GM18498 (cell line): Measurements from ENCODE around the gene STON2.

Experiments
- ATAC-seq: cut with Tn5 transposase; IDR thresholded peaks from one replicate; pipeline ENCODE4 v1.9.1; 2021; ENCODE audit warnings: mild to moderate bottlenecking, moderate library complexity; ENCODE audit not compliant: unreplicated experiment

Gene STON2

DNA sequence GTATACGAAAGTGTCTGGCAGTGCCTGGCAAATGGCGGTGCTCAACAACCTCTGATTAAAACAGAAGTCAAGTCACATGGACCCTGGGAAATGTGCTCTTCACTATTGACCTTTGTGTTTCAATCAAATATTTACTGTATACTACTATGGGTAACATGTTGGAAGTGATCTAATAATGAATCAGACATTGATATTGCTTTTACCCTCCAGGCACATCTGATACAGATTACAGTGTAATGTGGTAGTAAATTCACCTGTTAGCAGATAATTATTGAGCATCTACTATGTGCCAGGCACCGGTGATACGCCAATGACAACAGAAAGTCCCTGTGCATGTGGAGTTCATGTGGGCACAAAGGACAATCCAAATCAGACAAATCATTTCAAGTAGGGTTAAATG lies 63.1 kb downstream of the STON2 start:
- ATAC-seq = no peak

DNA sequence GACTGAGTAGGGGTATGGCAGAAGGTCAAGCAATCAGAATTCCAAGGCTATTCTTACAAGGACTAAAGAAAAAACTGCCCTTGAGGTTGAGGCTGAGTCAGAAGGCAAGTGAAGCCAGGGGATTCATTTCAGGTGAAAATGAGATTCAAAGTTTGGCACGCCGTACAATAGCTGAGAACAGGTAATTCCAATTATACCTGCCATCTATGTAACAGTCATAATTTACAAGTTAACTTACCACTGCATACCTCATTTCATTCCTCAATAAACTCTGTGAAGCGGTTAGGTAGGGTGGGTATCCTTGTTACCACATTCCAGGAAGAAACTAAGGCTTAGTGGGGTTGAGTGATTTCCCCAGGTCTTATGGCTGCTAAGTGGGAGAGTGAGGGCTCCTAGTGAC lies 64.1 kb downstream of the STON2 start:
- ATAC-seq = no peak

DNA sequence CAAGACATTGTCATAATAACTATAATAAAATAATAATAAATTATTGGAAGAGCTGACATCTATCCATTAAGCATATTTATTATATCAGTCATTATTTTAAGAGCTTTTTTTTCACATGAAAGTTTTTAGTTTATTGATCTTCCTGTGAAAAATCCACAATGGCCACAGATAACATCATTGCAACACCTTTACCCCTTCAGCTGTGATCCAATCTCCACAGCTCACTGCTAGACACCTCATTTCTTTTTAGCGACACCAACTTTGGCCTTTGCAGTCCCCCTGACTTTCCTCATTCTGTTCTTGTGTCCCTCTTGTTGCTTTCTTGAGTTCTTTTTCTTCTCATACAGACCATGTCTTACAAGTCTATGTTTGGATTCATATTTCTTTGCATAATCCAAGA lies 67.4 kb downstream of the STON2 start:
- ATAC-seq = no peak

DNA sequence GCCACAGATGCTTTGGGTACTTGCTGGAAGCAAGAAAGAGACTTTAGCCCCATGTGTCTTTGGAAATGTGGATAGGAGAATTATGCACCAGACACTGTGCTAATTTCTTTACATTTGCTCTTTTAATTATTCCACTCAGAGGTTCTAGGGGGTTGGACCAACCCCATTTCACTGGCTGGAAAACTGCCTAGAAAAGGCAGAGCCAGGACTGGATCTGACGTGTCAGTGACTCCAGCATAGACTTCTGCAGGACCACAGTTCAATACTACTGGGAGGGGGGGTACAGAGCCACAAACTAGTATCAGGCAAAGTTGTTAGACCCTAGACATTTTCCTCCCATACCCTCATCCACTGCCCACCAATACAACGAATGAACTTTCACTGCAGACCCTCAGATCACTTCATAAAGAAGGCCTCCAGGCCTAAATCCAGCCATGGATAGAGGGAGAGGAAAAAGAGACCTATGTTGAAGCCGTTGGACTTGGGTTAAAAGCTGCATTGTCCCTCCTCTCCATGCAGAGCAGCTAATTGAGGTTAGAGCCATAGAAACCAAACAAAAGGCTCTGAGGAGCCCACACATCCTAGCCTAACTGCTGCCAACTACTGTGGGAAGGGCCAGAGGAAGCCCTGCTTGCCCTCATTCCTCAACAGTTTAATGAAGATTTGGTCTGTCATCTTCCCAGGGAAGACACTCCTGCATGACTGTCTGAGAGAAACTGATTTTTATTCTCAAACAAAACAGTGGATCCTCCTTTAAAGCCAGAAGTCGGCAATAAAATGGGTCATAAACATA lies 68.7 kb downstream of the STON2 start:
- ATAC-seq = no peak

DNA sequence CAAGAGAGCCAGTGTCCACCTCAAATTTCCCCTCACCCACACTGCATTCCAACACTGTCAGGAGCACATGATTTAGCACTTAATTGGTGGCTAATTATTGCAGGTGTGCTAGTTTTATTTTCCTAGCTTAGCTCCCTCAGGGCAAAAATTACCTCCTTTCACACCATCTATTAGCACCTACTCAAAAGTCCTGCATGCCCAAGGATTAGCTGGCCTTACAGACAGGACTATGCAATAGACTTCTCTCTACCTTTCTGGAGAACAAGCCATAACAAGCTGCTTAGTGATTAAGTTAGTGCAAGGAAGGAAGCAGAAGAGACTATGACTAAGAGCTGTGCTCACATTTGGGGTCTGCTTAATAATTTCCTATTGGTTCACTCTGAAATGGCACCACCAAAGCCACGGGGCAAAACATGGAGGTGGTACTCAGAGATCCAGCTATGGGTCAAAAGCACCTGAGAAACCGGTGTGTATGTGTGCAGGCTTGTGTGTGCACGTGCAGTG lies 69.5 kb downstream of the STON2 start:
- no peak for ATAC-seq

DNA sequence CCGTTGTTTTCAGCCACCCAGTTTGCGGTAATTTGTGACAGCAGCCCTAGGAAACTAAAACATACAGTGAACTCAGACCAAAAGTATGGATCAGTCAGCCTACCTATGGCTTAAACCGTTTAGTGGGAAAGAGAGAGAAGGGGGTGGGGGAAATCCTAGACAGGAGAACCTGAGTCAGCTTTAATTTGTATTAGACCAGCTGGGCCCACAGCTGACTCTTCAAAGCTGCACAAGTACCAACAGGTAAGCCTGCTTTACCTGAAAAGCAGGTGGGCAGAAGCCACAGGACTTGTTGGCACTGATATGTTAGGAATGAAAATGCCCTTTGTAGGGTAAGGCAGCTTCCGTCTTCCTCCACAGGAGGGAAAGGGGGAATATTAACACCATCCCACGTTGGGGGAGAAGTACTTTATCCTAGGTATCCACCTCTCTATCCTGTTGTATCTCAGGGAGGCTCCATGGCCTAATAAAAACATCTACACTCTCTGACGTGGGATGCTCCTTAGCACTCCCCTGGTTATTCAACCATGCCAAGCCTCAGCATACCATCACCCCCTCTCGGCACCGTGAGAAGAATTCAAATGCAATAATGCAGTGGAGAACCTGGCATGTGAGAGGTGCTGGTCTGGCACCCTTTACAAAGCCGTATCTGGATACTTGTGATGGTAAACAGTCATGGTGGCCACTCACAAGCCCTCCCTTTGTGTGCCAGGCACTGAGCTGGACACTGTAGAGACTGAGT lies 70.3 kb downstream of the STON2 start:
- ATAC-seq = no peak

DNA sequence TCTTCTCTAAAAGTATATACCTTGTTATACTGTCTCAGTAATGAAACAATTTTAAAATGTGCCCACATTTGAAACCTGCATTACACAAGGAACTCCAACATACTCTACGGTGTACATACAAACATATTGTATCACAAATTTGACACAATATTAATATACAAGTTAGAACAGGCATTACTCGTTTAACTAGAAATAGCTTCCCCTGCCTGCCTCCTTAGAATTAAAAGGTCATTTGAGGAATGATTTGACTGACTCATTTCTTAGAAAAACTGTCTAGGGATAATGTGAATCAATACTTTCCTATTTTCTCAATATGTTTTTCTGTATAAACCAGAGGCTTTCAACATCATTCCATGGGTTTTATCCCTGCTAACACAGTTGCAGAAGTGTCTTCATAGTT lies 73.7 kb downstream of the STON2 start:
- no peak for ATAC-seq

DNA sequence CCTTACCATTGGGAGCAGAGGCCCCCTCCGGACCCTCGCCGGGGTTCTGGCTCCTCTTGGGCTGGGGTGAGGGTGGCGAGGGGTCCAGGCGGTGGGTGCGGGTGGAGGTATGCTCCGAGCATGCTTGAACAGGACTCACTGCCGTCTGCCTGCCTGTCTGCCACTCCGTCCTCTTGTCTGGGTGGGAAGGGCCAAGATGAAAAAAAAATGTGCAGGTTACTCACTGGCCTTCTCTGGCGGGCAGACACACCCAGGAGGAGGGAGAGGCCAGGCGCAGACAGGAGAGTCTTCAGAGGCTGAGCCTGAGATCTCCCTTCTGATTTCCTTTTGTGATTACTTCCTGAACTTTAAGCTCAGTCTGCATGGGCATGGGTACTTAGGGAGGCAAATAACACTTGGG lies 76.1 kb downstream of the STON2 start:
- no peak for ATAC-seq

DNA sequence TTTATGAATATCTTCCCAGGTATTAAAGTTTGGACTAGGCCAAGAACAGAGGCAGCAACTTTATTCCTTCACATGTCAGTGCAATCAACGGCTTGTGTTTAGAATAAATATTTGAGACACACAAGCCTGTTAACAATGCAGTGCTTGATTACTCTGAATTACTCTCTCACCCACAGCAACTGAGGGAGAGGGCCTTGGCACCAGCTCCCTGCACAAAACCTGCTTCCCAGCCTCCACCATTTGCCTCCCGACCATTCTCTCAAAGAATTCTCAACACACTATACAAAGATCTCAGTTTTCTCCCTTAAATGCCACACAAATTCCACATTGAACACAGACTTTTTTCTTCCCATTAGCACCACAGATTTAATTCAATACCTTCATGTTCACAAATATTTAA lies 77.0 kb downstream of the STON2 start:
- no peak for ATAC-seq

DNA sequence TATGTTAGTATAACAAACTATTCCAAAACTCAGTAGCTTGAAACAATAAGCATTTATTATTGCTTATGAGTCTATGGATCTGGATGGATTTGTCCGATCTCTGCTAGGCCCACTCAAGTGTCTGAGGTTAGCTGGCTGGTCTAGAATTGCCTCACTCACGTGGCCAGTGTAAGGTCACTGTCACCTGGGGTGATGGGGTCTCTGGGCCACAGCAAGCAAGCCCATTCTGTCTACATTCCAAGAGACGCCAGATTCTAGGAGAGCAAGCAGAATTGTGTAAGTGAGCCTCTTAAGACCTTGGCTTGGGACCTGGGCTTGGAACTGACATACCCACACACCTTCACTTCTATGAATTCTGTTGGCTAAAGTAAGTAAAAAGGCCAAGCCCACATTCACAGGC lies 80.2 kb downstream of the STON2 start:
- ATAC-seq = no peak

DNA sequence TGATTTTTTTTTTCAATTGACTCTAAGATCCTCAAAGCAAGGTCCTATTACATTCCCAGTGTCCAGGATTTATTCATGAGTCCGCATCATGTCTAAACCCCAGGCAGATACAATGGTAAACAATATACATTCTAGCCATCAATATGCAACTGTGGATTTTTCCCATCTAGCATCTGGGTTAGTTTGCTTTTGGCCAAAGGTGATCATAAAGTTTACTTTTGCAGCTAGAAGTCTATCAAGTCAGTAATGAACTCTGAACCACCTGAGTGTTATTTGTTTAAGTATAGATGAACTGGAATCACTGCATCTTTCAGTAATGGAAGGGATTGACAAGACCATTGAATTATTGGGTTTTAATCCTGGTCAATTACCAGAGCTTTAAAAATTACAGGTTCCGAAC lies 80.8 kb downstream of the STON2 start:
- no peak for ATAC-seq

DNA sequence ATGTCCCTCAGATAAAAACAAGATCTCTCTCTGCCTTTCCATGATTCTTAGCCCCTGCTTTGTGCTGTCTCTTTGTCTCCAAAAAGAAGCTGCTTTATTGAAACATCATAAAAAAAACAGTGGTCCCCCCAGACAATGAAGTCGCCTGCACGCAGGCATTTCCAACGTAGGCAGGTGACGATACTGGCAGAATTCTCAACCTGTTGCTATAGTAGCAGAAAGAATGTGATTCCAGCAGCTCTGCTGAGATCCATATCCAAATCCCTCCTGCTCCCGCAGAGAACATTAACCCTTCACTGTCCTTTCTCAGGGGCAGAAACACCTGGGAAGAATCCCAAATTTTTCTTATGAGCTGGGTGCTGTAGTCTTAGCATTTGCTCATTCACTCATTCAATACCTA lies 84.8 kb downstream of the STON2 start:
- no peak for ATAC-seq

DNA sequence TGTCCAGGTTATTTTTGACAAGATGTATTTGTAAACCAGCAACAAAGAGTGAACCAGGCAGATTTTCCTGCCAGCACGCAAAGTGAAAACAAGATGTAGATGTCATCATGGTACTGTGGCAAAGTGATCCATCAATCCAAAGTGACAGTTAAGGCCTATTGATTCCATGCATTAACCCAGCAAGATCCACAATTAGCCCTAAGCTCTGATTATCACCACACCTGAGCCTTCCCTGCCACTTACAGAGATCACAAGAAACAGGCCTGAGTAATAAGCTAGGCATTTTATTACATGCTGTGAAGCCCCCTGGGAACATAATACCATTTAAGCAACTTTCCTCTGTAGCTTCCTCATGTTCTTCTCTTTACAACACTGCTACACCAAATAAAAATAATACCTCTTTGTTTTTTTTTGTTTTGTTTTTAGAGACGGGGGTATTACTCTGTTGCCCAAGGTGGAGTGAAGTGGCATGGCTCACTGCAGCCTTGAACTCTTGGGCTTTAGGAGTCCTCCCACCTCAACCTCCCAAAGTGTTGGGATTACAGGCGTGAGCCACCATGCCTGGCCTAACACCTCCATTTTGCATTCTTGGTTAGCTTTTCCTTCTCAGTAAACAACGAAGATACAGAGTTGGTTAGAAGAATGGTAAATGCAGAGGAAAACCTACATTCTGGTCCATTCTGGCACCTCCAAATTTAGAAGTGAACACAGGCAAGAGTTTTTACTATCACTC lies 85.5 kb downstream of the STON2 start:
- no peak for ATAC-seq

DNA sequence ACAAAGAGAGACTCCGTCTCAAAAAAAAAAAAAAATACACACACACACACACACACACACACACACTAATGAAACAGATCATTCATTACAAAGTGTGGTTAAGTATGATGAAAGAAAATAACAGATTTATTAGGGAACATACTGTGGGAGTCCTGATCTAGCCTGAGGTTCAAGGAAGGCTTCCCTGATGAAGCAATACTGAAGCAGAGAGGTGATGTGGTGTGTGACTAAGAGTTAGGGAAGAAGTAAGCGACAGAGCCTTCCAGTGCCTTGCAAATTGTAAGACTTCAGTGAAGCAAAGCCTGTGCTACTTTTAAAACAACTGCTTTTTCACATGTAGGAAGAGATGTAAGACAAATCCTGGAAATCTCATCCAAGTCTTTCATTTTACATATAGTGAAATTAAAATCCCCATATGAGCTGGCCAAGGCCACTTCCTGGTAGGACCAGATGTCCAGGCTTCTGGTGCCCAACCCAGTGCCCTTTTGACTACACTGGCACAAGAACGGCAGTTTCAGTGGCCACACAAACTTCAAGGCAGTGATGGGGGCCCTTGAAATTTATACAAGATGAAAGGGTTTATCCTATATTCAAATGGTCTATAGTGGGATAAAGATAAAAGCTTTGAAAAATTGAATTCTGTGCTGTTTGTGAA lies 86.2 kb downstream of the STON2 start:
- no peak for ATAC-seq

DNA sequence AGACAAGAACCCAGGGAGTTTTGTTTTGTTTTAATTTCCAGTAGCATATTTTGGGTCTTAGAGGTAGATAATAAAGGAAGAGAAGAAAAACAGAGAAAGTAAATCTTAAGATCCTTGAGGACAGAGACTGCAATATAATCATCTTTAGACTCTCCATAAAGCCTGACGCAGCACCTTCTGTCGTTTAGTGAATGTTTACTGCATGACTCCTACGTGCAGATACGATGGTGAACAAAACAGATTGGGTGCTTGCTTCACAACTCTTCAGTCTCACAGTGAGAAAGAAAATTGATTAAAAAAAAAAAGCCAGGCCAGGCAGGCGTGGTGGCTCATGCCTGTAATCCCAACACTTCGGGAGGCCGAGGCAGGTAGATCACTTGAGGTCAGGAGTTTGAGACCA lies 86.9 kb downstream of the STON2 start:
- no peak for ATAC-seq

DNA sequence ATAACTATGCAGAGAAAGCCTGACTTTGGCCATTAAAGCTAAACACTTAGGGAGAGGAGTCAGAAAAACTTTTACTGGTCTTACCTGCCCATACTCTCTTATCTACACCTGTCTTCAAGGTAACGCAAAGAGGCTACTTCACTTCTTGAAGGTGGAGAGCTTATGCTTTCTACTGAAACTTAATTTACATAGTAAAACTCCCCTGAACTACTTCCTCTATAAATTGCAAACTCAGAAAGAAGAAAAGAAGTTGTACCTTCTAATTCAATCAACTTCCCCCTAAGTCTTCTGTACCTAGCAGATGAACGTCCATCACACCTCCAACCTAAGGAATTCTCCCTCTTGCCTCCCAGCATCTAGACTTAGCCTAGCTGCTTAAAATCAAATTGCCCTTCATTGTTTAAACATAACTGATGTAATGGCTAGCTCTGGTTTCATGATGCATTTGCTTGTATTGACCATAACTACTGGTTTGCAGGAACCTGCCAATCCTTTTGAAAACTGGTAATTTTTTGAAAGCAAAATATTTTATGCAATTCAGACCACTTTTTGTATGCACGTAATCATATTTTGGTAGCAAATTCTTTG lies 87.7 kb downstream of the STON2 start:
- ATAC-seq = no peak

DNA sequence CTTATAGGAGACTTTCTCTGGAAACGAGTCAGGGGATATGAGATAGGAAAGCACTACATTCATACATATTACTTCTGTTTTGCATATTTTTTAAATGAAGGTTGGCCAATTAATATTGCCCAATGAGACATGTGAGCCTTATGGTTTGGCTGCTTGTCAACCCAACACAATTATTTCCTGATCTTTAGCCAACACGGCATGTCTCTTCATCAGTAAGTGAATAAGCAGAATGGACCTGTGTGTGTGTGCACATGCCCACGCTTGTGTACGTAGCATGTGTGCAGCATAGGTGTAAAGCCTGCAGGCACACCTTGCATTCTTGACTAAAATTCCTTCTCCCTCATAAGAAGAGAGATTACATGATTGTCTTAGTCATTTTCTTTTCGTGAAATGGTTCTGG lies 88.3 kb downstream of the STON2 start:
- ATAC-seq = no peak

DNA sequence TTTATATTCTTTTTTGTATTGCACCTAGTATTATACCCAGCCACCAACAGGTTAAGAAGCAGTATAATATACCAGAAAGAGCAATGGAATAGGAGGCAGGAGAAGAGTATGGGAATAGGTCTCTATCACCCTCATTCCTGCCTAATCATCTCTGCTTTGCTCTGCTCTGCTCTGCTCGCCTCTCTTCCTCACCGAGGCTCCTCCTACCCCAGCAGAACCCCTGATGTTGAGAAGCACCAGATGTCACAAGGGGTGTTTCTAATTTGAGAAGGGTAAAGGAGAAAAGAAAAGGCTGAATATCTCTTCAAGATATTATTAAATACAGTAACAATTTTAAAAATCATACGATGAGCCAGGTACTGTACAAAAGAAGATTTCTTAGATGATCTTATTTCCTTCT lies 89.0 kb downstream of the STON2 start:
- ATAC-seq = no peak

DNA sequence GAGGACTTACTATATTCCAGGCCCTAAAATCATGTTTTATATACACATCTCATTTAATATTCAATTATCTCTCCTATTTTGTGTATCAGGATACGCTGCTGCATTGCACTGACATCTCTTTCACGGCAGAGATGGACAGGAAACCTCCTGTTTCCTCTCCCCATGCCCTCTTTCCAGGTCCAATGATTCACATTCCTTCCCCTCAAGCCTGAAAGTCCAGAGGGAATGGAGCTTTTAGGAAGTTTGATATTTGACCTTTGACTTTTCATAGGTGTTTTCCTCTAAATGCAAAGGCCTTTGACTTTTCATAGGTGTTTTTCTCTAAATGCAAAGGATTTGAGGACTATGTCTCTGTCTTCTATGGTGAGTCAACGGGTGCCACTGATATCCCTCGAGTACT lies 89.5 kb downstream of the STON2 start:
- no peak for ATAC-seq

DNA sequence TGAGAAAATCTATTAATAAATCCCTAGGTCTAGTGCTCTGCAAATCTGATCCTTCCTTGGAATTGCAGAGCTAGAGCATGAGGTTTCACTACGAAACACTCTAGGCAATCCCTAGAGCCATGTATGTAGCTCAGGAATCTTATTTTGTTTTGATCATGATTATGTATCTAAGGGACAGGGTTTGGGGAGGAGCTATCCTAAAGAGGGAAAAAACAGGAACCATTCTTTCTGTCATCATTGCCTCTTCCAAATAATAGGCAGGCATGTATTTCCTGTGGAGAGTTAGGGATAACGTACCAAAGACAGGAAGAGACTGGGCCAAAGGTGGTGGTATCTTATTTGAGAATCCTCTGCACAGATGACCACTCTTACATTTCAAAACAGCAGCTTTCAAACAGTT lies 90.6 kb downstream of the STON2 start:
- no peak for ATAC-seq

DNA sequence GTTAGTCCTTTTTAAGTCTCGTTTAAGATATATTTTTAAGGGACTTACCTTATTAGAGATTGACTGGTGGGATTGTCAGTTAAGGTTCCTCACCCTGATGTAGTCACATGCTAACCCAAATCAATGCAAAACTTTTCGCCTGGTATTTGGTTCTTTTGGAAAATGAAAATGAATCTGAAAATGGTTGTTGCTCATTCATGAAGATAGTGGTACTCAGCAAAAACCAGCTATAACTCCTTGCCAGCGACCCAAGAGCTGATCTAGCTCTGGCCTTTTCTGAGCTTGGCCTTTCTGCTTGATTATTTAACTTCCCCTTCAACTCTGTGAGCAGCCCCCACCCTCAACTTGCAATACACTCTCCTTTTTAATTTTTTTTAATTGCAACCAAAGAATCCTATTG lies 94.4 kb downstream of the STON2 start:
- ATAC-seq = peak; percentile 49
